Activated T-cell treated with anti-CD3 and anti-CD28 coated beads, Interleukin-2, amount 50 U/mL, for 4 hours (primary cell): ENCODE measurements around the gene GOLGA6L10. TPM values are rescaled to one million over a fixed set of nuclear protein-coding genes. Genes with fewer than 3 reads are reported as not detected.
"Not testable (repeated sequence)": the region's sequence is repeated elsewhere in the genome, so short reads cannot be mapped to it uniquely, and the experiment has no call there.

ENCODE experiments used
- ATAC-seq, 2 donors: fragments of 200-7000 bp; cut with Tn5 transposase; one replicate each; pipeline ENCODE4 v1.10.0; 2021
- DNase-seq: peaks from one replicate; pipeline ENCODE4 v3.0.0-alpha.2; 2020
- H3K27me3 Mint-ChIP-seq: one replicate; pipeline ENCODE4 v1.8.0; 2021; ENCODE audit warnings: low read depth, mixed read lengths
- H3K36me3 Mint-ChIP-seq: one replicate; pipeline ENCODE4 v1.8.0; 2022; ENCODE audit warnings: mixed read lengths; ENCODE audit not compliant: insufficient read depth
- H3K4me1 Mint-ChIP-seq: one replicate; pipeline ENCODE4 v1.8.0; 2021; ENCODE audit warnings: low read depth, mixed read lengths
- H3K4me3 Mint-ChIP-seq: one replicate; pipeline ENCODE4 v1.8.0; 2021; ENCODE audit warnings: mild to moderate bottlenecking, moderate library complexity, mixed read lengths
- H3K9me3 Mint-ChIP-seq: one replicate; pipeline ENCODE4 v1.8.0; 2021; ENCODE audit warnings: mixed read lengths
- total RNA-seq, 3 donors: library from RNA; stranded (reverse); gene quantifications; one replicate each; pipeline ENCODE4 v1.2.1, GENCODE V29; 2021

The GOLGA6L10 gene
- total RNA-seq, 3 donors from 2014 or later = 0.42 to 1.1 TPM; not detected in 1

- no peak for DNase-seq
- ATAC-seq = no peak
- Mint-ChIP-seq H3K4me3 (no peak overlapping the region), H3K4me1 (peaks cover 2% of the 10 kb centered on the region), H3K9me3 (no peaks in the 10 kb centered on the region), H3K36me3 (no peaks in the 10 kb centered on the region), H3K27me3 (no peaks in the 10 kb centered on the region)
Measured at GRCh38 chr15:82303956-82304777, 45.1 kb downstream of the GOLGA6L10 start.

DNA sequence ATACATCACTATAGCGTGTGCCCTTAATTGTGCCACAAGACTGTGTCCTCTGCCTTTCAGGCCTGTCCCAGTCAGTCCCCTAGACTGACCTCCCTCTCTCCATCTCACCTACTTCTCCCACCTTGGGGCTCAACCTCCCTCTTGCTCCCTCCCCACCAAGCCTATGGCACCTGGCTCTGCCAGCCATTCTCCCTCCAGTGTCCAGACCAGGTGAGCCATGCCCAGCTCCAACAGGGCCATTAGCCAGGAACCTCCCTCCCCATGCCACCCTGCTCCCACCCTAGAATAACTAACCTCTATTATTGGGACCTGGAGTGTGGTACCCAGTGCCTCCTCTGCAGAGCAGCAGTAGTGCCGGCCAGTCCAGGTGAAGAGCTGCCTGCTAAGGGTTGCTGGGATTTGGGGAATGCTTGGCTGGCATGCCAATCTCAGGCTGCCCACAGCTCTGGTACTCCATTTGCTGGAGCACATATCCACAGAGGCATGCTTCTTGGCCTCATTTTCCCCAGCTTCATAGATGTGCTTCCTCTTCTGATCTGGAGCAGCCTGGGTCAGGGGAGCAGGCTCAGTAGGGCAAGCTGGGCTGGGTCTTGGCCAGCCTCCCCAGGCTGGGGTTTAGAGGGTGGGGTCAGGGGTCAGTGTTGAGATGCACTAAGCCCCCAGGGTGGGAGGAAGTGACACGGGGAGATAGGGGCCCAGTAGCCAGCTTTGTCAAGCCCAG lies 47.8 kb downstream of the GOLGA6L10 start:
- DNase-seq (no peak), ATAC-seq (no peak)
- Mint-ChIP-seq H3K27me3 (no peaks in the 10 kb centered on the region), H3K36me3 (no peaks in the 10 kb centered on the region), H3K4me3 (no peak overlapping the region), H3K4me1 (peaks cover 16% of the 10 kb centered on the region), H3K9me3 (no peaks in the 10 kb centered on the region)

GRCh38 chr15:82300883-82301282 lies 48.4 kb downstream of the GOLGA6L10 start:
- Mint-ChIP-seq H3K4me1 (peaks cover 16% of the 10 kb centered on the region), H3K4me3 (no peak overlapping the region), H3K9me3 (no peaks in the 10 kb centered on the region), H3K27me3 (no peaks in the 10 kb centered on the region), H3K36me3 (no peaks in the 10 kb centered on the region)
- ATAC-seq (no peak), DNase-seq (no peak)

GRCh38 chr15:82300326-82300725 lies 48.9 kb downstream of the GOLGA6L10 start:
- peaks cover 16% of the 10 kb centered on the region for H3K4me1 Mint-ChIP-seq
- ATAC-seq, H3K27me3 Mint-ChIP-seq, H3K36me3 Mint-ChIP-seq, H3K4me3 Mint-ChIP-seq, DNase-seq, H3K9me3 Mint-ChIP-seq: not testable (repeated sequence)

GRCh38 chr15:82299511-82299914 lies 49.8 kb downstream of the GOLGA6L10 start:
- H3K4me1 Mint-ChIP-seq = peaks cover 14% of the 10 kb centered on the region
- not testable (repeated sequence) for ATAC-seq, H3K4me3 Mint-ChIP-seq, DNase-seq, H3K9me3 Mint-ChIP-seq, H3K27me3 Mint-ChIP-seq, H3K36me3 Mint-ChIP-seq

- H3K4me3 Mint-ChIP-seq = peak overlapping the region; percentile 46
- H3K9me3 Mint-ChIP-seq = no peaks in the 10 kb centered on the region
- H3K27me3 Mint-ChIP-seq = no peaks in the 10 kb centered on the region
- no peaks in the 10 kb centered on the region for H3K36me3 Mint-ChIP-seq
- DNase-seq = peak; percentile 37
- ATAC-seq = peak; percentile 92 to 93
- peaks cover 14% of the 10 kb centered on the region for H3K4me1 Mint-ChIP-seq
Measured at GRCh38 chr15:82298520-82298919, 50.8 kb downstream of the GOLGA6L10 start.

GRCh38 chr15:82298032-82298431 lies 51.2 kb downstream of the GOLGA6L10 start:
- ATAC-seq = no peak
- DNase-seq = no peak
- Mint-ChIP-seq H3K27me3 (no peaks in the 10 kb centered on the region), H3K4me3 (peak overlapping the region; percentile 46), H3K4me1 (peaks cover 14% of the 10 kb centered on the region), H3K9me3 (no peaks in the 10 kb centered on the region), H3K36me3 (no peaks in the 10 kb centered on the region)

DNA sequence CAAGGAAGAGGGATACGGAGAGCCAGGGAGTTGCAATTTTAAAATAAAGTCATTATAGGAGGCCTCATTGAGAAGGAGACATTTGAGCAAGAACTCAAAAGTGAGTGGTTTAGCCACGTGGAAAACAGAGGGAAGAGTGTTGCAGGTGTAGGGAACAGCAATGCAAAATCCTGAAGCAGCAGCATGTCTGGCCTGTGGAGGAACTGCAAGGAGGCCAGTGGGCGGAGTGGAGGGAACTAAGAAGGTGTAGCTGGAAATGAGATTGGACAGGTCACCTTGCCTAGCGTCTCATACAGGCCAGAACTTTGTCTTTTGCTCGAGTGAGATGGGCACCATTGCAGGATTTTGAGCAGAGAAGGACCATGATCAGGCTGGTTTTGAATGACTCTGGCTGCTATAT lies 51.7 kb downstream of the GOLGA6L10 start:
- Mint-ChIP-seq H3K36me3 (no peaks in the 10 kb centered on the region), H3K4me3 (no peak overlapping the region), H3K4me1 (peaks cover 14% of the 10 kb centered on the region), H3K9me3 (no peaks in the 10 kb centered on the region), H3K27me3 (no peaks in the 10 kb centered on the region)
- ATAC-seq (no peak), DNase-seq (no peak)

DNA sequence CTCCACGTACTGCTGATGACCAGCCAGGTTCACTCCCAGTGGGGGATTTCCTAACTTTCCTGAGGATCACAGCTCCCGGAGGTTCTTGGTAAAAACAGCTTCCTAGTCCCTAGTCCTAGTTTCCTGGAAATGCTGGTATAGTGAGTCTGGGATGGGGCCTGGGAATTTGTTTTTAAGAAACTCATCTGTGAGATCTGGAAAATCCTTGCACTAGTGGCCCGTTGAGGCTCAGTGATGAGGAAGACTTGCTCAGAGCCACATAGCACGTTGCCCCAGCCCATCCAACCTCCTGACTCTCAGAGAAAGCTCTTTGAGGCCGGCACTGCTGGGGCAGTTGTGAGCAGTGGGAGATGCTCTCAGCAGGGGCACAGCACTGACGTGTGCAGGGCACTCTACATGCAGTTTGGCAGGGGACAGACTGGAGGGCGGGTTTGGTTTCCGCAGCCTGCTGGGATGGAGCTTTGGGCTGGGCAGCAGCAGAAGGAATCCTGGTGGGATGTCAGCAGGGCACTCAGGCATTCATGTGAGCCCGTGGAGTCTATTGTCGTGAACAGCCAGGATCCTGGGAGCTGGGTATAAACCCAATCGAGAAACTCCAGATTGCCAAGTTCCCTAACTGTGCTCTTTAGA lies 55.1 kb downstream of the GOLGA6L10 start:
- no peaks in the 10 kb centered on the region for H3K36me3 Mint-ChIP-seq
- H3K4me3 Mint-ChIP-seq = no peak overlapping the region
- H3K4me1 Mint-ChIP-seq = peaks cover 20% of the 10 kb centered on the region
- H3K27me3 Mint-ChIP-seq = no peaks in the 10 kb centered on the region
- H3K9me3 Mint-ChIP-seq = peaks cover 8% of the 10 kb centered on the region
- no peak for DNase-seq
- ATAC-seq = no peak

DNA sequence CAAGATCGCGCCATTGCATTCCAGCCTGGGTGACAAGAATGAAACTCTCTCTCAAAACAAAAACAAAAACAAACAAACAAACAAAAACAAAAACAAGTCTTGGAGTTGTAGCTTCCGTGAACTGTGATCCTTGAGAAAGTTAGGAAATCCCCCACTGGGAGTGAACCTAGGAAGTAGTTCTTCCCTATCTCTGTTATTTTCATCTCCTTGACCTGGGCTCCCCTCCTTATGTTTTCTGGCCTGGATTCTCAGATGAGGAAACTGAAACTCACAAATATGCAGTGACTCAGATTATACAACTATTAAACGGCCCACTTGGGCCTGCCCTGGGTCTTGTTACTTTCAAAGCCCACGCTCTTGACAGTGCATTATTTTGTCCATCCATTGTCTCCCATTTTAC lies 57.0 kb downstream of the GOLGA6L10 start:
- H3K36me3 Mint-ChIP-seq = no peaks in the 10 kb centered on the region

More for the DNA sequence above, 57.0 kb downstream of the GOLGA6L10 start:
- Mint-ChIP-seq H3K27me3 (no peaks in the 10 kb centered on the region), H3K4me3 (no peak overlapping the region), H3K9me3 (peaks cover 15% of the 10 kb centered on the region), H3K4me1 (peaks cover 13% of the 10 kb centered on the region)
- DNase-seq (no peak), ATAC-seq (no peak)

Other genes starting within 250 kb of the GOLGA6L10 start
- 10 to 100 TPM; 16.5 to 18.6 (median 16.8) TPM for gene EFL1, start 86.7 kb downstream of the GOLGA6L10 start, total RNA-seq
- 1 to 10 TPM in 1 of 3 donors, under 1 TPM in 2; 0.41 to 3.4 (median 0.91) TPM for gene SAXO2, start 86.7 kb downstream of the GOLGA6L10 start, total RNA-seq
- gene GOLGA6L9, start 80.3 kb upstream of the GOLGA6L10 start, total RNA-seq = 1 to 10 TPM; 1.0 to 1.6 (median 1.1) TPM
- gene RPS17, start 191.0 kb upstream of the GOLGA6L10 start, total RNA-seq = 1,000 to 10,000 TPM; 2,990 to 3,578 (median 3,066) TPM